Measurements from ENCODE around the gene ROS1.
"Not testable (repeated sequence)": the region's sequence is repeated elsewhere in the genome, so short reads cannot be mapped to it uniquely, and the experiment has no call there.

Gene ROS1

GRCh38 chr6:117425431-117426153, at the start of gene ROS1:
TSS of gene ROS1 (minus strand) at chr6:117425942. CDS start at chr6:117425656, 286 bp downstream.
- in situ Hi-C loops (cut with MboI; ENCODE audit: low pct_unique_long_range_greater_than_20kb, low sequenced_read_pairs, unreplicated experiment), result loop anchor here (25.0 kb wide), 1 partner anchor 412 kb away; no protein-coding TSS in a partner anchor
- no peak for DNase-seq (ENCODE audit: low spot score)
- no peak for TF ChIP-seq CTCF (IDR thresholded peaks at IDR 0.05; ENCODE audit: extremely low read depth, insufficient read depth, missing control alignments)

- no peak for TF ChIP-seq CTCF (IDR thresholded peaks at IDR 0.05; ENCODE audit: extremely low read depth, insufficient read depth, missing control alignments)
- no peak for DNase-seq (ENCODE audit: low spot score)
- in situ Hi-C loops (cut with MboI; ENCODE audit: low pct_unique_long_range_greater_than_20kb, low sequenced_read_pairs, unreplicated experiment), result no loop called here
Observed at GRCh38 chr6:117473401-117473800, 47.7 kb upstream of the ROS1 start.

- in situ Hi-C loops (cut with MboI; ENCODE audit: low pct_unique_long_range_greater_than_20kb, low sequenced_read_pairs, unreplicated experiment), result no loop called here
- TF ChIP-seq CTCF (IDR thresholded peaks at IDR 0.05; ENCODE audit: extremely low read depth, insufficient read depth, missing control alignments), result no peak
- no peak for DNase-seq (ENCODE audit: low spot score)
Observed at GRCh38 chr6:117472667-117473066, 46.9 kb upstream of the ROS1 start.

DNA sequence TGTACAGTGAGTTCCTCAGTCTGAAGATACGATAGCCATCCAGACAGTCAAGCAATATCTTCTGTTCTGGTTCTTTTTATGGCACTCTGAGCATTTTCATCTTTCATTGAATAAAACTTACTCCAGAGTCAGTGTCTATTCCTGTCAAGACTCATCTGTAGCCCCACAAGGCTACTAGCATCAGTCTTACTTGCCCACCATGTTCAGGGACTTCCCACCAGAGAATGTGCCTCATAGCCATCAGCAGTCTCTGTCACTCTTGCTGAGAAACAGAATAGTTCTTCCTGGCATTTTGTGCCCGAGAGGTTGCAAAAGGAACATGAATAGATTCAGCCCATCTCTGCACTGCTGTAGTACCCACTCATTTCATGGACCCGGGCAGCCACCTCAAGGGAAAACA, 44.0 kb upstream of the ROS1 start:
- in situ Hi-C loops (cut with MboI; ENCODE audit: low pct_unique_long_range_greater_than_20kb, low sequenced_read_pairs, unreplicated experiment), result no loop called here
- no peak for TF ChIP-seq CTCF (IDR thresholded peaks at IDR 0.05; ENCODE audit: extremely low read depth, insufficient read depth, missing control alignments)
- no peak for DNase-seq (ENCODE audit: low spot score)

GRCh38 chr6:117469356-117469755, 43.6 kb upstream of the ROS1 start:
- in situ Hi-C loops (cut with MboI; ENCODE audit: low pct_unique_long_range_greater_than_20kb, low sequenced_read_pairs, unreplicated experiment), result no loop called here
- DNase-seq (ENCODE audit: low spot score), result no peak
- TF ChIP-seq CTCF (IDR thresholded peaks at IDR 0.05; ENCODE audit: extremely low read depth, insufficient read depth, missing control alignments), result no peak

GRCh38 chr6:117468527-117468926, 42.8 kb upstream of the ROS1 start:
- in situ Hi-C loops (cut with MboI; ENCODE audit: low pct_unique_long_range_greater_than_20kb, low sequenced_read_pairs, unreplicated experiment); DNase-seq (ENCODE audit: low spot score): not testable (repeated sequence)

DNA sequence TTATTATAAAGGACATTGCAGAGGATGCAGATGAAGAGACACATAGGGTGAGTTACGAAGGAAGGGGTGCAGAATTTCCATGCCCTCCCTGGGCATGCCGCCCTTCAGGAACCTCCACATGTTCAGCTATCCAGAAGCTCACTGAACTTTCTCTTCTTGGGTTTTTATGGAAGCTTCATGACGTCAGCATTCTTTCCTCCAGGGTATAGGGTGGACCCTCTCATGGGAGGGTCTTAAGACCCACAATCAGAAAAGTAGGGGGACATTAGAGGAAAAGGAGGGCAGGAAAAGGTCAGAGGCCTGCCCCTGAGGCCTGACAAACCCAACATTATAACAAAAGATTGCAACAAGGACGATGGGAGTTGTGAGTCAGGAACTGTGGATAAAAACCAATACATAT, 42.1 kb upstream of the ROS1 start:
- in situ Hi-C loops (cut with MboI; ENCODE audit: low pct_unique_long_range_greater_than_20kb, low sequenced_read_pairs, unreplicated experiment), result no loop called here
- DNase-seq (ENCODE audit: low spot score), result no peak
- TF ChIP-seq CTCF (IDR thresholded peaks at IDR 0.05; ENCODE audit: extremely low read depth, insufficient read depth, missing control alignments), result no peak
